Mucosa of descending colon (tissue), 3 donors: ENCODE data around the gene PCTP. TPM values are rescaled to one million over a fixed set of nuclear protein-coding genes. Genes with fewer than 3 reads are reported as not detected.

Experiments
- ATAC-seq: fragments of 200-7000 bp; cut with Tn5 transposase; one replicate; pipeline ENCODE4 v1.9.1; 2020; ENCODE audit warnings: mild to moderate bottlenecking, moderate library complexity
- DNase-seq, 3 donors: peaks; one replicate each; pipeline ENCODE4 v3.0.0-alpha.2; 2020
- H3K36me3 ChIP-seq: fragments of 200-600 bp; one replicate; pipeline ENCODE4 v1.8.0; 2021; ENCODE audit warnings: low read depth, mild to moderate bottlenecking
- H3K4me1 ChIP-seq: fragments of 200-600 bp; one replicate; pipeline ENCODE4 v1.8.0; 2021; ENCODE audit warnings: low read depth, mild to moderate bottlenecking
- H3K4me3 ChIP-seq: fragments of 200-600 bp; one replicate; pipeline ENCODE4 v1.8.0; 2021; ENCODE audit warnings: mild to moderate bottlenecking
- H3K9me3 ChIP-seq: fragments of 200-600 bp; one replicate; pipeline ENCODE4 v1.8.0; 2021; ENCODE audit warnings: mild to moderate bottlenecking
- CTCF ChIP-seq: fragments of 200-600 bp; IDR thresholded peaks from one replicate; pipeline ENCODE4 v1.8.0; 2022; ENCODE audit warnings: antibody characterized with exemption, mild to moderate bottlenecking
- intact Hi-C, 2 donors: fragments of 100-400 bp; cut with DNase I in 1 of 2; cut with micrococcal nuclease in 1 of 2; formaldehyde crosslinking; loops; one replicate each; pipeline versions ENCODE4 v1.11.0 to v1.11.1; 2022; cut with DNase I, micrococcal nuclease
- total RNA-seq, 3 donors: library from RNA; stranded (reverse); fragmentation: NEBNext Ultra II Directional in 2 of 3; extraction: Animal tissue kit (Norgen Biotek cat#: 25700) in 2 of 3; gene quantifications; one replicate each; pipeline versions ENCODE4 v1.2.1 to v1.2.4, GENCODE V29; 2021 to 2023
- donor health status: DM: no; HTN: no; CAD: no; lungs with moderate emphysema.
- donor health status: DM: no; HTN: no; CAD: no.
- donor health status: DM: no; HTN: yes; CAD: no.

PCTP gene
- total RNA-seq, 3 donors from 2014 or later: 25.8 to 41.2 (median 28.6) TPM

- no peak for DNase-seq
- H3K9me3 ChIP-seq: no peaks in the 10 kb centered on the region
- TF ChIP-seq CTCF: no peak
- H3K36me3 ChIP-seq: no peaks in the 10 kb centered on the region
- H3K4me3 ChIP-seq: no peak overlapping the region
- intact Hi-C loops: loop anchor here (5.0 to 10.0 kb wide), 2 partner anchors 113 to 190 kb away; no protein-coding TSS in a partner anchor
- no peak for ATAC-seq
- H3K4me1 ChIP-seq: no peaks in the 10 kb centered on the region
These were observed 33.4 kb upstream of the PCTP start for GRCh38 chr17:55717432-55717831.

- H3K4me3 ChIP-seq: no peak overlapping the region
- peak; percentile 61 for ATAC-seq
- peak; percentile 50 for TF ChIP-seq CTCF
- H3K9me3 ChIP-seq: no peaks in the 10 kb centered on the region
- no peaks in the 10 kb centered on the region for H3K4me1 ChIP-seq
- intact Hi-C loops: loop anchor here (5.0 to 10.0 kb wide), 2 partner anchors 113 to 191 kb away; no protein-coding TSS in a partner anchor
- H3K36me3 ChIP-seq: no peaks in the 10 kb centered on the region
- peak in 2 of 3 donors; percentile 51 to 93 for DNase-seq
These were observed 32.7 kb upstream of the PCTP start for GRCh38 chr17:55717898-55718735.

GRCh38 chr17:55720919-55721836 is 29.7 kb upstream of the PCTP start:
- no peak for DNase-seq
- H3K4me1 ChIP-seq: no peaks in the 10 kb centered on the region
- no peaks in the 10 kb centered on the region for H3K36me3 ChIP-seq
- no peak for ATAC-seq
- TF ChIP-seq CTCF: no peak
- H3K4me3 ChIP-seq: no peak overlapping the region
- H3K9me3 ChIP-seq: no peaks in the 10 kb centered on the region
- intact Hi-C loops: no loop called here

- no peak for ATAC-seq
These were observed 28.7 kb upstream of the PCTP start for GRCh38 chr17:55722016-55722736.

More at GRCh38 chr17:55722016-55722736, 28.7 kb upstream of the PCTP start:
- TF ChIP-seq CTCF: no peak
- no peaks in the 10 kb centered on the region for H3K36me3 ChIP-seq
- no peaks in the 10 kb centered on the region for H3K9me3 ChIP-seq
- H3K4me3 ChIP-seq: no peak overlapping the region
- intact Hi-C loops: no loop called here
- H3K4me1 ChIP-seq: no peaks in the 10 kb centered on the region
- DNase-seq: no peak
